ENCODE results near the gene ACIN1. TPM values are rescaled to one million over a fixed set of nuclear protein-coding genes. Genes with fewer than 3 reads are reported as not detected.
A peak's percentile ranks its signal among the peaks of the same experiment; 100 is the strongest.

ACIN1 gene
- polyA plus RNA-seq, 4 donors, result 53.8 to 228 (median 84.7) TPM

DNA sequence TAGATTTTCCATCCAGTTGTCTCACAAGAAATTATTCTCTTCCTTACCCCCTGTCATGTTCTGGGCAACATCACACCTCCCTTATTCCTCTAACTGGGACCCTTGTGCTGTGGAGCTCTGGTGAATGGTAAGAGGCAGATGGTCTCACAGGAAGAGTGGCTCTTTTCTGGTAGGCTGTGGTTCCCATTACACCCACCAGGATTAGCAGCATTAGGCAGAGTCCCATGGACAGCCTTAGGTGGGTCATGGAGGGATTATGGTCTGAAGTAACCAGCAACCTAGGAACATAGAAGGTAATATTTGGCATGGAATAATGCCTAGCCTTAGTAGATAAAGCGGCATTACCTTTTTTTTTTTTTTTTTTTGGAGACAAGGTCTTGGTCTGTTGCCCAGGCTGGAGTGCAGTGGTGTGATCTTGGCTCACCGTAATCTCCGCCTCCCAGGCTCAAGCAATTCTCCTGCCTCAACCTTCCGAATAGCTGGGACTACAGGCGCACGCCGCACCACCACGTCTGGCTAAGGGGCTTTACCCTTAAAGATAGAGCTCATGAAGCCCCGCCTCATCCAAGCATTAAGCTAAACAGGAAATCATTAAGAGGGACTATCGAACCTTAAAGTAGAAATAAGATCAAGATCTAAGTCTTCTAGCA lies 4.4 kb upstream of the ACIN1 start:
- FAIRE-seq, result no peak
- Histone ChIP-seq H3K27me3 (ENCODE audit: control insufficient read depth in 3 of 3, insufficient read depth in 3 of 3, low read length in 3 of 3) (peaks cover 0 to 7% (median 0%) of the 10 kb centered on the region in 3 donors), H3K27ac (ENCODE audit: low read depth in 1 of 3, low read length in 2 of 3) (no peak overlapping the region), H3K4me1 (ENCODE audit: control insufficient read depth in 3 of 3, insufficient read depth in 2 of 3, low read depth in 1 of 3, low read length in 2 of 3) (peaks cover 0 to 8% (median 8%) of the 10 kb centered on the region in 3 donors), H3K4me3 (ENCODE audit: low read depth in 1 of 3, low read length in 3 of 3) (no peak overlapping the region), H3K9me3 (ENCODE audit: control insufficient read depth in 2 of 2, insufficient read depth in 1 of 2, low read depth in 1 of 2, low read length in 1 of 2) (no peaks in the 10 kb centered on the region), H3K36me3 (ENCODE audit: control insufficient read depth in 3 of 3, insufficient read depth in 2 of 3, low read depth in 1 of 3, low read length in 3 of 3) (peaks cover 3 to 16% (median 5%) of the 10 kb centered on the region in 3 donors)
- WGBS, 3 donors, result 58 to 87% (median 61%) methylated on average over 10 of the region's 10 CpGs
- DNase-seq, result no peak

- no peak for FAIRE-seq
- no peak overlapping the region for H3K27ac ChIP-seq (ENCODE audit: low read depth in 1 of 3, low read length in 2 of 3)
- no peak for DNase-seq
- peaks cover 3 to 16% (median 5%) of the 10 kb centered on the region in 3 donors for H3K36me3 ChIP-seq (ENCODE audit: control insufficient read depth in 3 of 3, insufficient read depth in 2 of 3, low read depth in 1 of 3, low read length in 3 of 3)
- H3K4me3 ChIP-seq (ENCODE audit: low read depth in 1 of 3, low read length in 3 of 3), result no peak overlapping the region
- H3K4me1 ChIP-seq (ENCODE audit: control insufficient read depth in 3 of 3, insufficient read depth in 2 of 3, low read depth in 1 of 3, low read length in 2 of 3), result peaks cover 0 to 20% (median 18%) of the 10 kb centered on the region in 3 donors
- WGBS, 3 donors, result 86 to 92% (median 89%) methylated on average over 7 of the region's 7 CpGs
- no peaks in the 10 kb centered on the region for H3K9me3 ChIP-seq (ENCODE audit: control insufficient read depth in 2 of 2, insufficient read depth in 1 of 2, low read depth in 1 of 2, low read length in 1 of 2)
- no peaks in the 10 kb centered on the region for H3K27me3 ChIP-seq (ENCODE audit: control insufficient read depth in 3 of 3, insufficient read depth in 3 of 3, low read length in 3 of 3)
Observed at GRCh38 chr14:23097786-23098185, 2.9 kb upstream of the ACIN1 start.

GRCh38 chr14:23095196-23096108 lies 516 bp upstream of the ACIN1 start, which contains the start of gene C14orf119:
C14orf119 (plus strand) TSS chr14:23095505; CDS start chr14:23097659, 2,154 bp downstream.
- WGBS, 3 donors, result 0% methylated on average over 46 of the region's 46 CpGs
- Histone ChIP-seq H3K4me1 (ENCODE audit: control insufficient read depth in 3 of 3, insufficient read depth in 2 of 3, low read depth in 1 of 3, low read length in 2 of 3) (peaks cover 0 to 23% (median 18%) of the 10 kb centered on the region in 3 donors), H3K4me3 (ENCODE audit: low read depth in 1 of 3, low read length in 3 of 3) (peak within 1 kb of the TSS; percentile 48 to 81 (median 75)), H3K9me3 (ENCODE audit: control insufficient read depth in 2 of 2, insufficient read depth in 1 of 2, low read depth in 1 of 2, low read length in 1 of 2) (no peaks in the 10 kb centered on the region), H3K36me3 (ENCODE audit: control insufficient read depth in 3 of 3, insufficient read depth in 2 of 3, low read depth in 1 of 3, low read length in 3 of 3) (peaks cover 6 to 27% (median 9%) of the 10 kb centered on the region in 3 donors), H3K27me3 (ENCODE audit: control insufficient read depth in 3 of 3, insufficient read depth in 3 of 3, low read length in 3 of 3) (no peaks in the 10 kb centered on the region), H3K27ac (ENCODE audit: low read depth in 1 of 3, low read length in 2 of 3) (peak within 1 kb of the TSS; percentile 96 to 100 (median 98))
- FAIRE-seq (peak; percentile 97), DNase-seq (peak; percentile 100)

- DNase-seq, result no peak
- peak overlapping the region; percentile 92 to 98 (median 96) for H3K27ac ChIP-seq (ENCODE audit: low read depth in 1 of 3, low read length in 2 of 3)
- H3K36me3 ChIP-seq (ENCODE audit: control insufficient read depth in 3 of 3, insufficient read depth in 2 of 3, low read depth in 1 of 3, low read length in 3 of 3), result peaks cover 15 to 29% (median 17%) of the 10 kb centered on the region in 3 donors
- WGBS, 3 donors, result 0 to 1% (median 0%) methylated on average over 14 of the region's 14 CpGs
- no peak for FAIRE-seq
- H3K4me1 ChIP-seq (ENCODE audit: control insufficient read depth in 3 of 3, insufficient read depth in 2 of 3, low read depth in 1 of 3, low read length in 2 of 3), result peaks cover 0 to 23% (median 18%) of the 10 kb centered on the region in 3 donors
- no peaks in the 10 kb centered on the region for H3K9me3 ChIP-seq (ENCODE audit: control insufficient read depth in 2 of 2, insufficient read depth in 1 of 2, low read depth in 1 of 2, low read length in 1 of 2)
- peak overlapping the region; percentile 37 to 81 (median 71) for H3K4me3 ChIP-seq (ENCODE audit: low read depth in 1 of 3, low read length in 3 of 3)
- no peaks in the 10 kb centered on the region for H3K27me3 ChIP-seq (ENCODE audit: control insufficient read depth in 3 of 3, insufficient read depth in 3 of 3, low read length in 3 of 3)
Observed at GRCh38 chr14:23093991-23094665, 808 bp downstream of the ACIN1 start.

GRCh38 chr14:23093526-23093925 lies 1.4 kb downstream of the ACIN1 start:
- DNase-seq (no peak), FAIRE-seq (no peak)
- WGBS, 3 donors, result 68 to 75% (median 71%) methylated on average over 2 of the region's 2 CpGs
- Histone ChIP-seq H3K4me1 (ENCODE audit: control insufficient read depth in 3 of 3, insufficient read depth in 2 of 3, low read depth in 1 of 3, low read length in 2 of 3) (peaks cover 0 to 23% (median 18%) of the 10 kb centered on the region in 3 donors), H3K4me3 (ENCODE audit: low read depth in 1 of 3, low read length in 3 of 3) (peak overlapping the region in 2 of 3 donors; percentile 71 to 81), H3K36me3 (ENCODE audit: control insufficient read depth in 3 of 3, insufficient read depth in 2 of 3, low read depth in 1 of 3, low read length in 3 of 3) (peaks cover 15 to 30% (median 16%) of the 10 kb centered on the region in 3 donors), H3K9me3 (ENCODE audit: control insufficient read depth in 2 of 2, insufficient read depth in 1 of 2, low read depth in 1 of 2, low read length in 1 of 2) (no peaks in the 10 kb centered on the region), H3K27ac (ENCODE audit: low read depth in 1 of 3, low read length in 2 of 3) (no peak overlapping the region), H3K27me3 (ENCODE audit: control insufficient read depth in 3 of 3, insufficient read depth in 3 of 3, low read length in 3 of 3) (no peaks in the 10 kb centered on the region)

DNA sequence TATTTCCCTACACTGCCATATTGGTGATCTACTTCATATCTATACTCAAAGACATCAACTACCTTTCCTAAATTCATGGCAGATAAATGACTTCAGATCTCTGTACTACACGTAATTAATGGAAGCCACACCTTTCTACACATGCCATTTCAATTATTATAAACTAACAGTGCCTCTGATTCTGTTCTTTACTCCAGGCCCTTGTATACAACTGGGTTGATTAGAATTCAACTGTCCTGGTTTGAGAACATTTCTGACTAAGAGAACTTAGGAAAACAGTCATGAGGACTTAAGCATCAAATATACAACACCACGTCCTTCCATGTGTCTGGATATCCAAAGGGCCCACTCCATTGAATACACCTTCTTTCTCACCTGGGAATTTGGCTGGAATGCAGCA lies 1.8 kb downstream of the ACIN1 start:
- FAIRE-seq, result no peak
- H3K27ac ChIP-seq (ENCODE audit: low read depth in 1 of 3, low read length in 2 of 3), result no peak overlapping the region
- no peaks in the 10 kb centered on the region for H3K9me3 ChIP-seq (ENCODE audit: control insufficient read depth in 2 of 2, insufficient read depth in 1 of 2, low read depth in 1 of 2, low read length in 1 of 2)
- no peak overlapping the region for H3K4me3 ChIP-seq (ENCODE audit: low read depth in 1 of 3, low read length in 3 of 3)
- 44 to 65% (median 60%) methylated on average over 2 of the region's 2 CpGs for WGBS, 3 donors
- no peak for DNase-seq
- peaks cover 14 to 30% (median 15%) of the 10 kb centered on the region in 3 donors for H3K36me3 ChIP-seq (ENCODE audit: control insufficient read depth in 3 of 3, insufficient read depth in 2 of 3, low read depth in 1 of 3, low read length in 3 of 3)
- H3K4me1 ChIP-seq (ENCODE audit: control insufficient read depth in 3 of 3, insufficient read depth in 2 of 3, low read depth in 1 of 3, low read length in 2 of 3), result peaks cover 0 to 23% (median 18%) of the 10 kb centered on the region in 3 donors
- no peaks in the 10 kb centered on the region for H3K27me3 ChIP-seq (ENCODE audit: control insufficient read depth in 3 of 3, insufficient read depth in 3 of 3, low read length in 3 of 3)

DNA sequence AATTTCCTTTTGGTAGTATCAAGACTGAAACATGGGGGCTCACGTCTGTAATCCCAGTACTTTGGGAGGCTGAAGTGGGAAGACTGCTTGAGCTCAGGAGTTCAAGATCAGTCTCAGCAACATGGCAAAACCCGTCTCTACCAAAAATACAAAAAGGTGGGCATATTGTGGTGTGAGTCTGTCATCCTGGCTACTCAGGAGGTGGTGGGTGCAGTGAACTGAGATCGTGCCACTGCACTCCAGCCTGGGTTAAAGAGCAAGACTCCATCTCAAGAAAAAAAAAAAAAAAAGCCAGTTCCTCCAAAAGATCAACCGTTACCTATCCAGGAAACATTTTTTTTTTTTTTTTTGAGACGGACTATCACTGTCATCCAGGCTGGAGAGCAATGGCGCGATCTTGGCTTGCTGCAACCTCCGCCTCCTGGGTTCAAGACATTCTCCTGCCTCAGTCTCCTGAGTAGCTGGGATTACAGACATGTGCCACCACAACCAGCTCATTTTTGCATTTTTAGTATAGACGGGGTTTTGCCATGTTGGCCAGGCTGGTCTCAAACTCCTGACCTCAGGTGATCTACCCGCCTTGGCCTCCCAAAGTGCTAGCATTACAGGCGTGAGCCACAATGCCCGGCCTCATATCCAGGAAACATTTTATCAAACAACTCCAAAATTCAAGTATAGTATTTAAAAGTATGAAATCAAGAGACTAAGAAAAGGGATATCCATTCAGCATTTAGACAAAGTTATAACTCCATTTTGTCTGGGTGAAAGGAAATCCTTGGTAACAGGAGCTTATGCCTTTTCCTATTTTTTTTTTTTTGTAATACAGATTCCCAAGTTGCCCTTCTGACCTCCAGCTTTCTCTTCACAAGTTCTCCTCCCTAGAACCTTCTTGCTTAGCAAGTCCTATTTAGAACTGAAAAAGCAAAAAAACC lies 3.4 kb downstream of the ACIN1 start:
- Histone ChIP-seq H3K4me1 (ENCODE audit: control insufficient read depth in 3 of 3, insufficient read depth in 2 of 3, low read depth in 1 of 3, low read length in 2 of 3) (peaks cover 0 to 17% (median 13%) of the 10 kb centered on the region in 3 donors), H3K27me3 (ENCODE audit: control insufficient read depth in 3 of 3, insufficient read depth in 3 of 3, low read length in 3 of 3) (no peaks in the 10 kb centered on the region), H3K4me3 (ENCODE audit: low read depth in 1 of 3, low read length in 3 of 3) (no peak overlapping the region), H3K27ac (ENCODE audit: low read depth in 1 of 3, low read length in 2 of 3) (no peak overlapping the region), H3K9me3 (ENCODE audit: control insufficient read depth in 2 of 2, insufficient read depth in 1 of 2, low read depth in 1 of 2, low read length in 1 of 2) (no peaks in the 10 kb centered on the region), H3K36me3 (ENCODE audit: control insufficient read depth in 3 of 3, insufficient read depth in 2 of 3, low read depth in 1 of 3, low read length in 3 of 3) (peaks cover 13 to 24% (median 14%) of the 10 kb centered on the region in 3 donors)
- no peak for FAIRE-seq
- WGBS, 3 donors, result 83 to 86% (median 85%) methylated on average over 12 of the region's 12 CpGs
- DNase-seq, result no peak
